GM19463 (cell line): Measurements from ENCODE around the gene THAP7.
"Not testable (repeated sequence)": the region's sequence is repeated elsewhere in the genome, so short reads cannot be mapped to it uniquely, and the experiment has no call there.

Source experiments
- ATAC-seq: cut with Tn5 transposase; IDR thresholded peaks from one replicate; pipeline ENCODE4 v1.9.1; 2021; ENCODE audit warnings: mild to moderate bottlenecking, moderate library complexity; ENCODE audit not compliant: unreplicated experiment

Gene THAP7

GRCh38 chr22:21001601-21002325 lies at the start of gene THAP7:
TSS of gene THAP7 (minus strand) at chr22:21002118. CDS start at chr22:21001911, 207 bp downstream.
- ATAC-seq, result peak; percentile 91

GRCh38 chr22:21051145-21051830 lies 49.4 kb upstream of the THAP7 start:
- ATAC-seq, result no peak

- ATAC-seq, result not testable (repeated sequence)
Observed at GRCh38 chr22:21048965-21049364, 47.0 kb upstream of the THAP7 start.

DNA sequence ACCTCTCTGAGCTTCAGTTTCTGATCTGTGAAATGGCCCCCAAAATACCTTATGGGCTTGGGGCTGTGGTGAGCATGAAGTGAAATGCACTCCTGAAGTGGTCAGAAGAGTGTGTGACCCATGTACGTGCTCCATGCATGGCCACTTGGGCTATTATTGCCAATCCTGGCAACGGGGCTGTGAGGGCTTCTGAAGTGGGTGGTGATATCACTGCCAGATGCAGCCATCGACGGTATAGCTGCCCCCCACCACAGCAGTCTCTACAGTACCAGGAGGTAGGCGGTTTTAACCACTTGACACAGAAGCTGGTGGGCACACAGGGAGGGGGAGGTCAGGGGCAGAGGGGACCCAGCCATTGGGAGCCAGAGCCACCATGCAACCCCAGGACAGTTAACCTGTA lies 46.5 kb upstream of the THAP7 start:
- not testable (repeated sequence) for ATAC-seq

GRCh38 chr22:21047730-21048129 lies 45.8 kb upstream of the THAP7 start:
- ATAC-seq, result no peak

DNA sequence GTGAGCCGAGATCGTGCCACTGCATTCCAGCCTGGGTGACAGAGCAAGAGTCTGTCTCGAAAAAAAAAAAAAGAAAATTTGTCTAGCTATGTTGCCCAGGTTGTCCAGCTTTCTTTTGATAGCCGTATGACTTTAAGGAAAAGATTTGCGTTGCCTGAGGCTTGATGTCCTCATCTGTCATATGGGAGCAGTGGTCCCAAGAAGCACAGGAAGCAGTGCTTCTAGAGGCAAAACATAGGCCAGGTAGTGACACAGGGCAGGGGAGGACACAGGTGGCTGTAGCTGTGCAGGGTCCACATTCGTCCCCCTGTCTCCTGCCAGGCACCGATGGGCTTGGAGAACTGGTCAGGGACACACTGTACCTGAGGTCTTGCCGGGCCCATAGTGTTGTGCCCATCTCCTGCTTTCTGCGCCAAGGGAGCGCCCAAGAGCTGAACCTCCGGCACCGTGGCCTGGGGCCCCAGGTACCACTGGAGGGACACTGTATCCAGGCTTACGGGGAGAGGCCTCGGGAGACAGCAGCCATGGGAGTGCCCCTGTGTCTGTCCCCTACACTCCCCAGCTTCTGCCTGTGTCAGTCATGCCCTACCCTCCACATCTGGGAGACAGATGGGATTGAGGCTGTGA lies 45.2 kb upstream of the THAP7 start:
- ATAC-seq, result no peak

DNA sequence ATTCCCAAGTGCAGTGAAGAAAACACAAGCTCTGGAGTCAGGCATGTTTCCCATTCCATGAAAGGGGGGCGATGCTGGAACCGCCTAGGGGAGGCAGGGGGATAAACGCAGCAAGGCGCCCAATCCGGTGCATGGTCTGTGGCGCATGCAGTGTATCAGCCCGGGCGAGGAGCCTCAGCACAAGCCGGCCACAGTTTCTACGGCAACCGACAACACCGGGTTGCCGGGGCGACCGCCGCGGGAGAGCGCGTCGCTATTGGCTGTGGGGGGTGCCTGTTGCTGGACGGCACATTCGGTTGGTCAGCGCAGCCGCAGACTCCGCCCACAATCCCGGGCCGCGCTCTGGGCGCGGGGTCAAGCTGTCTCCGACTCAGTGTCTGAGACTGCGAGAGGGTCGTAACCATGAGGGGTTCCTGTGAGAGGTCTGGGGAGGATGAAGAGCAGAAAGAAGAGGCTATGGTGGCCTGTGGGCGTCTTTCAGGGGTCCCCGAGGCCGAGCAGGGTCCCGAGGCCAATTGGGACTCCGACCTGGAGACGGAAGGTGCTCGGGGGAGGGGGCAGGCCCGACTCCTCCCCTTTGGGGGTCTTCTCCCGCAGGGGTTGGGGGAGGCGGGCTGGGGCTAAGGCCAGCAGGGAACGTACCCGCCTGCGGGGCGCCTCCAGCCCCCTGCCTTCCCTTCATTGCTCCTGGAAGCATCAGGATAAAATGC lies 43.8 kb upstream of the THAP7 start, which contains the start of gene LRRC74B:
LRRC74B (plus strand) TSS at position 362 of the 710 bp plus-strand sequence; CDS start at position 403, 41 bp downstream.
- peak; percentile 93 for ATAC-seq

GRCh38 chr22:21044931-21045584 lies 43.1 kb upstream of the THAP7 start:
- ATAC-seq, result no peak

- ATAC-seq, result no peak
Observed at GRCh38 chr22:21043860-21044535, 42.1 kb upstream of the THAP7 start.

DNA sequence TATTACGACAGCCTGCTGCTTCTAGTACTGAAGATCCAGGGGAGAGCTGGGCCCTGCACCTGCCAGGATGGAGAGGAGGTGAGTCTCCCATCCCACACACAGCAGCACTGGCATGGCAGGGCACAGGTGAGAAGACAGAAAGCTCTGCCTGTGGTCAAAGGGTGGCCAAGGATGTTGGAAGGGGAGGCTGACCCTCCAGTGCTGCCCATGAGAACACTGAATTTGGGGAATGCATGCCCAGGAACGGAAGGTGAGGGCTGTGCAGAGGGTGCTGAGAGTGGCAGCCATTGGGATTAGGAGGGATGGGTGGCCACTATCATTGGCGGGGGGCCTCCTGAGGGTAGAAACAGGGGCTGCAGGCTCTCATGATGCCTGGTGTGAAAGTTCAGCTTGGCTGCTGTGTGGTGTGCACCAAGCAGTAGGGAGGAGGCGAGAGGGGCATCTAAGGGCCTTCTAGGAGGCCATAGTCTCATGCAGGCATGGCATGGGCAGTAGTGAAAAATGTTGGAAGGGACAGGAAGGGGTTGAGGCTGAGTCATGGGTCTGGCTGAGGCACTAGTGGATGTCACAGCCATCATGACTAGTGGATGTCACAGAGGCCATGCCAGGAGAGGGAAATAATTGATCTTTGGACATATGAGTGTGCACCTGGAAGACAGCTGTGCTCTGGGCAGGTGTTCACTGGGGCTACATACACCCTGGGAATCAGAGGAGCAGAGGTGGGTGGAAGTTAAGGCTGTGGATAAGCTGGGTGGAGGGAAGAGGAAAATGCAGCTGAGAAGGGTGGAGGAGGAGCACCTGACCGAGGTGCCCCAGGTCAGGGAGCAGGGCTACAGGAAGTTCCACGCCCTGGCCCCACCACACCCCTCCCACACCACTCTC lies 41.3 kb upstream of the THAP7 start:
- ATAC-seq, result no peak

- ATAC-seq, result no peak
Observed at GRCh38 chr22:21041937-21042336, 40.0 kb upstream of the THAP7 start.

- ATAC-seq, result not testable (repeated sequence)
Observed at GRCh38 chr22:21039158-21039557, 37.2 kb upstream of the THAP7 start.

DNA sequence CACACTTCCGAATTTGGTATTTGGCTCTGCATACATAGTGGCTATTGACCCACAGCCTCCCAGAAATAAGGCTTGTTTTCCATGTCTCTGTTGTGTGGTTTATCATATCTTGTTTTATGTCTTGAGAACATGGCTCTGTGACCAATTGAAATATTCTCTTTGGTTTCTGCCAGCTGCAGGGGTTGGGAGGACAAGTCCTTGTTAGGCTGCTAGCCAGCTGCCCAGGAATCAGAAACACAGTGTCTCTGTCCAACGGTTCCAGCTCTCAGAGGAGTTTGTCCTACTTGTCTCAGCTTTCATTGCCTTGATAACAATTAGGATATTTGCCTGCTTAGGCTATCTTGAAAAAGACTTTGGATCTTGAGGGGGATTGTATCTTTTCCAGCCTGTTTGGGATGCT lies 36.5 kb upstream of the THAP7 start:
- no peak for ATAC-seq

- ATAC-seq, result no peak
Observed at GRCh38 chr22:21034989-21035388, 33.1 kb upstream of the THAP7 start.

GRCh38 chr22:21033895-21034294 lies 32.0 kb upstream of the THAP7 start:
- ATAC-seq, result no peak

DNA sequence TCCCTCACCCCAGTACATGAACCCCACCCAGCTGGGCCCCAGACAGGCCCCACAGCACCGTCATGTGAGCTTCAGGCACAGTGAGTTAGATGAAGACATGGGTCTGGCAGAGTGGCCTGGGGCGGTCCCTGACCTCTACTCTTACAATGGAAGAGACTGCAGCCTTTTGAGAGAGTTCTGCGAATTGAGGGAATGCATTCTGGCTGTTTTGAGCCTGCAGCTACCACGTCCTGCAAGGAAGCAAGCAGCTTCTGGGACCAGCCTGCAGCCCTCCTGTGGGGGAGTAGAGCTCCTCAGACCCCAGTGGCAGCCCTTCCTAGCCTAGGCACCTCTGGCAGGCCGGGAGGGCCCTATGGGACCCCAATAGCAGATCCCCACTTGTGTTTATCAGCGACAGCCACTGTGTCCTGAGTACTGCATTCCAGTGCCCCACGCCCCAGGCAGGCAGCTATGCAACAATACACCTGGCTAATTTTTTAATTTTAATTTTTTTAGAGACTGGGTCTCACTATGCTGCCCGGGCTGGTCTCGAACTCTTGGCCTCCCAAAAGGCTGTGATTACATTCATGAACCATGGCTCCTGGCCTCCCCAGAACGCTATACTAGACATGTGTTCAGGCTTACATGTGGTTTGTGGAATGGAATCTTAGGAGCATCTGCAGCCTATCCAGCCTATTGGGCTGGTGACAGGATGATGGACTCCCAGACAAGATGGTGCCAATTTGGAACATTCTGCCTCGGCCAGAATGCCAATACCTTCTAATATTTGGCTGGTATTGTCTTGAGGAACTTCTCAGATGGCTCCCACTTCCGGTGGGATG lies 31.2 kb upstream of the THAP7 start:
- ATAC-seq, result no peak

DNA sequence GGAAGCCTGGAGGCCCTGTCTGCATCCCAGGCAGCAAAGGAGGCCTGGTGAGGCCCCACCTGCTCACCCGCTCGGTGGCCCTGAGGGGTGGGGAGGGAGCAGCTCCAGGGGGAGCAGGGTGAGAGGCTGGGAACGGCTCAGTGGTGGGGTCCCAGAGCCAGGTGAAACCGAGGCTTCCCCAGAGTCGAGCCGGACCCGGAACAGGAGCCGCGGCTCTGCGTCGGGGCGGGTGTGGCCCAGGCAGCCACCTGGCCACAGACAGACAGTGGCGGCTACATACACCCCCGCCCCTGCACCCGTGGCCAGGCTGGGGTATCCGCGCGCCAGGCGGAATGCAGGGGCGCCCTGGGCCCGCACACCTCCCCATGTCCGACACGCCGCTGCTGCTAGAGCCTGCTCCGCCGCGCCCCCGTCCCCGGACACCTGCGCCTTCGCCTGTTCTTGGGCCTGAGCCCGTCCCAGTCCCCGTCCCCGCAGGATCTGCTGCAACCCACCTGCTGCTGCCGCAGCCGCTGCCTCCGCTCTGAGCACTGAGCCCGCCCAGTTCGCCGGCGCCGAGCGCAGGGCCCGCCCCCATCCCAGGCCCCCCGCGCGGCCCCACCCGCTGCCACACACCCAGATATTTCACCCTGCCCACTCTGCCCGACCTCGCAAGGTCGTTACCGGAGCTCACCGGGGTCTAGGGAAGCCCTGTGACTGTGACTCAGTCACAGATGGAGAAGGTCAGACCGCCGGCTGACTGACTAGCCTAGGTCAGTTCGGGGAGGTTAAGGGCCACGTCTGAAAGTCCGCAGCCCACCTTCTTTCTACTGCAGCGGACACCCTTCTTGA lies 30.3 kb upstream of the THAP7 start, which contains the start of gene SLC7A4:
SLC7A4 (minus strand) TSS at position 525 of the 831 bp plus-strand sequence. CDS start 749 bp downstream, outside the sequence.
- no peak for ATAC-seq
